Smooth muscle cell (in vitro differentiated cells): ENCODE data around the gene KRT80. TPM values are rescaled to one million over a fixed set of nuclear protein-coding genes. Genes with fewer than 3 reads are reported as not detected.
A peak's percentile ranks its signal among the peaks of the same experiment; 100 is the strongest.

Experiments
- DNase-seq: peaks from one replicate; lab custom pipeline; 2025; ENCODE audit not compliant: unreplicated experiment; lab: John Stamatoyannopoulos, UW
- H2AFZ ChIP-seq: fragments of 200-600 bp; sonication (generic); 2 replicates; pipeline ENCODE4 v1.6.0; 2016; ENCODE audit warnings: antibody characterized with exemption, low read depth, mild to moderate bottlenecking
- H3F3A ChIP-seq: fragments of 200-600 bp; sonication (generic); 2 replicates; pipeline ENCODE4 v1.6.0; 2017; ENCODE audit warnings: antibody characterized with exemption, low read depth
- H3K27ac ChIP-seq: fragments of 200-600 bp; sonication (generic); 2 replicates; pipeline ENCODE4 v1.5.1; 2016; ENCODE audit warnings: low read depth, mild to moderate bottlenecking
- H3K27me3 ChIP-seq: fragments of 200-600 bp; sonication (generic); 2 replicates; pipeline ENCODE4 v1.6.1; 2016; ENCODE audit warnings: low read depth, mild to moderate bottlenecking
- H3K36me3 ChIP-seq: fragments of 200-600 bp; sonication (generic); 2 replicates; pipeline ENCODE4 v1.5.1; 2016; ENCODE audit warnings: low read depth
- H3K4me1 ChIP-seq: fragments of 200-600 bp; sonication (generic); 2 replicates; pipeline ENCODE4 v1.5.1; 2016; ENCODE audit warnings: low read depth
- H3K4me2 ChIP-seq: fragments of 200-600 bp; sonication (generic); 2 replicates; pipeline ENCODE4 v1.6.0; 2016; ENCODE audit warnings: mild to moderate bottlenecking
- H3K4me3 ChIP-seq: fragments of 200-600 bp; sonication (generic); 2 replicates; pipeline ENCODE4 v1.5.1; 2016; ENCODE audit warnings: mild to moderate bottlenecking
- H3K79me2 ChIP-seq: fragments of 200-600 bp; sonication (generic); 2 replicates; pipeline ENCODE4 v1.6.0; 2016; ENCODE audit warnings: low read depth, mild to moderate bottlenecking
- H3K9ac ChIP-seq: fragments of 200-600 bp; sonication (generic); 2 replicates; pipeline ENCODE4 v1.6.0; 2016; ENCODE audit warnings: low read depth
- H3K9me3 ChIP-seq: fragments of 200-600 bp; sonication (generic); replicated peaks from 2 replicates; pipeline ENCODE4 v1.5.1; 2016; ENCODE audit warnings: low read depth
- H4K20me1 ChIP-seq: fragments of 200-600 bp; sonication (generic); 2 replicates; pipeline ENCODE4 v1.6.0; 2016; ENCODE audit warnings: low read depth
- WGBS: methylation state at CpG from one replicate; pipeline ENCODE4 v1.1.7; 2016; ENCODE audit warnings: low lambda C conversion rate; 5-methylcytosine and 5-hydroxymethylcytosine counted together
- polyA plus RNA-seq: library from polyadenylated mRNA; unstranded; fragments of >200 nt; fragmentation: Nextera tagmentation; extraction: Ambion mirVana; gene quantifications from 2 replicates; pipeline ENCODE4 v1.2.1, GENCODE V29; 2016
- total RNA-seq: library from RNA; depleted of rRNA; stranded (reverse); fragments of >200 nt; gene quantifications from 2 replicates; pipeline ENCODE4 v1.2.3, GENCODE V29; 2014
- TF ChIP-seq, protein P1 (sequence below): fragments of 200-600 bp; sonication (generic); IDR thresholded peaks from 2 replicates; pipeline ENCODE4 v1.5.1; 2017; ENCODE audit warnings: borderline replicate concordance, mild to moderate bottlenecking, antibody characterized with exemption; ENCODE audit not compliant: insufficient read depth, poor library complexity, severe bottlenecking

The KRT80 gene
- total and polyA plus RNA-seq, 2 experiments from 2014 or later, result 5.1 to 11.7 TPM

DNA sequence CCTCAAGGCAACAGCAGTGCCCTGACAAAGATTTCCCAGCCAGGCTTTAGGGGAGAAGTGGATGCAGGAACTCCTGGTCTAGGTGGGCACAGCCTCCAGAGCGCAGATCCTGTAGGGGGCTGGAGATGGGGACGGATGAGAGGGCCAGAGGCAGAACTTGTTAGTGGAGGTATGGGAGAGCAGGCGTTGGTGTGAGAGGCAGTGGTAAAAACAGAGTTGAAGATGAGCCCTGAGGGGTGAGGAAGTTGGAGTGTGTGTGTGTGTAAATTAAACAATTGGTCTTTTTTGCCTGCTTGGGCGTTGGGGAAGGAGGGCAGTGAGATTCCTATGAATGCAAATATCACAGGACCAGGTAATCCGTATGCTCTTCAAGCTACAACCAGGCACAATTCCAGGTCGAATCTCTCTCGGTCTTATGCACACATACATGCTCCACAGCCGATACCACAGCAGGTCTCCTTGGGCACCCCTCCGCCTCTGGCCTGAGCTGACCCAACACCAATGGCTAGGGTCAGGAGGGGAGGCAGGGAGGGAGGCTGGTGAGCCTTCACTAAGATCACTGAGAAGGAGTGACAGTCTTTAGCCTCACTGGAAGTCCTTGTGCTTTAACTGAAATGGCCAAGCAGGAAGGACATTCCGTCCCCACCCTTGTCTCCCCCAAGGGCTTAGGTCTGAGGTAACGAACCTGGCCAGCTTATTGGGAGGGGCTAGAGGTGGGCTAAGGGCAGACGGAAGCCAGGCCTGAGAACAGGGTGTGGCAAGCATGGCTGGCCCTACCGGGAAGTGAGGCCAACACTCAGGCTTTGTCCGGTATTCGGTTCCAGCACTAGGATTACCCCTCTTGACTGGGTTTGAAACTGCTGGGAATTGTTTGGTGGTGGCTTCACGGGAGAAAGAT is 39.7 kb upstream of the KRT80 start:
- no peaks in the 10 kb centered on the region for H3K79me2 ChIP-seq
- peaks cover 53% of the 10 kb centered on the region for H3K27me3 ChIP-seq
- no peaks in the 10 kb centered on the region for H3F3A ChIP-seq
- no peak overlapping the region for H3K9ac ChIP-seq
- peak overlapping the region; percentile 62 for H3K27ac ChIP-seq
- no peak overlapping the region for H3K4me3 ChIP-seq
- no peaks in the 10 kb centered on the region for H3K9me3 ChIP-seq
- H2AFZ ChIP-seq, result no peak overlapping the region
- 71% methylated on average over 16 of the region's 16 CpGs for WGBS
- DNase-seq, result no peak
- peaks cover 19% of the 10 kb centered on the region for H4K20me1 ChIP-seq
- TF ChIP-seq, protein P1, sequence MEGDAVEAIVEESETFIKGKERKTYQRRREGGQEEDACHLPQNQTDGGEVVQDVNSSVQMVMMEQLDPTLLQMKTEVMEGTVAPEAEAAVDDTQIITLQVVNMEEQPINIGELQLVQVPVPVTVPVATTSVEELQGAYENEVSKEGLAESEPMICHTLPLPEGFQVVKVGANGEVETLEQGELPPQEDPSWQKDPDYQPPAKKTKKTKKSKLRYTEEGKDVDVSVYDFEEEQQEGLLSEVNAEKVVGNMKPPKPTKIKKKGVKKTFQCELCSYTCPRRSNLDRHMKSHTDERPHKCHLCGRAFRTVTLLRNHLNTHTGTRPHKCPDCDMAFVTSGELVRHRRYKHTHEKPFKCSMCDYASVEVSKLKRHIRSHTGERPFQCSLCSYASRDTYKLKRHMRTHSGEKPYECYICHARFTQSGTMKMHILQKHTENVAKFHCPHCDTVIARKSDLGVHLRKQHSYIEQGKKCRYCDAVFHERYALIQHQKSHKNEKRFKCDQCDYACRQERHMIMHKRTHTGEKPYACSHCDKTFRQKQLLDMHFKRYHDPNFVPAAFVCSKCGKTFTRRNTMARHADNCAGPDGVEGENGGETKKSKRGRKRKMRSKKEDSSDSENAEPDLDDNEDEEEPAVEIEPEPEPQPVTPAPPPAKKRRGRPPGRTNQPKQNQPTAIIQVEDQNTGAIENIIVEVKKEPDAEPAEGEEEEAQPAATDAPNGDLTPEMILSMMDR, result no peak
- H3K36me3 ChIP-seq, result no peaks in the 10 kb centered on the region
- peaks cover 14% of the 10 kb centered on the region for H3K4me1 ChIP-seq
- H3K4me2 ChIP-seq, result peak overlapping the region; percentile 49

DNA sequence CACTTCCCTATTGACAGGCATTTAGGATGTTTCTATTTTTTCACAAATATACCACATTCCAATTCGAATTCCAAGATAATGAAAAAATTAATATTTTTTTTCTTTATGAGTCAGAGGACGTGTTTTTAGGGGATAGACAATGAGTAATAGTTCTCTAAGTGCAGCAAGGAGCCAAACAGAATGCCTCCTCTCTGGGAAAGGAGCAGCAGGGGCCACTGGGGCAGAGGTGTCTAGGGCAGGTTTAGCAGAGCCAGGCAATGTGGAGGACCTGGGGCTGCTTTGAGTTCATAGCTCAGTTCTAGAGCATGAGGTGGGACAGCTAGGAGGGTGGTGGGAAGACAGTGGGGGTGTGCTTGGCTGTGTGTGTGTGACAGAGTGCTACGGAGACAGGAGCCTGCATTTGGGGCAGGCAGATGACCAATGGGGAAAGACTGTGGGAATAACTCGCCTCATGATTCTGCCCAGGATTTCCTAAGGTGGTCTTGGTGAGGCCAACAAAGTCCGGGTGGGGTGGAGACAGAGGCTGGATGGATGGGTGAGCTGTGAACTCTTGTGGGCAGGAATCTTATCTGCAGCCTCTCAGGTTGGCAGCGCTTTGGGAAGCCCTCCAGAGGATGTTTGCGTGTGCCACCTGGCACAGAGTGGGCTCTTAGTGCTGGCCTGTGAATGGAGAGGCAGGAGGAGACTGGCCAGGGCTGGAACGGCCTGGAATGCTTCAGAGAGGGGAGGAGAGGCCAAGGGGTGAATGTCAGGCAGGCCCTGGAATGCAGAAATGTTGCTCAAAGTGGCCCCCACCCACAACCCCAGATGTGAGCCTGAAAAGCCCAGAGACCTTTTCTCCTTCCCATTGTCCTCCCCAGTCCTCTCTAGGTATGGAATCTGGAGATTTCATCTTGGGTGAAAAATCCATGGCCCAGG is 38.8 kb upstream of the KRT80 start:
- Histone ChIP-seq H3K4me3 (no peak overlapping the region), H3F3A (no peaks in the 10 kb centered on the region), H4K20me1 (peaks cover 14% of the 10 kb centered on the region), H3K9ac (no peak overlapping the region), H3K79me2 (no peaks in the 10 kb centered on the region), H3K36me3 (no peaks in the 10 kb centered on the region), H2AFZ (no peak overlapping the region), H3K27me3 (peaks cover 50% of the 10 kb centered on the region), H3K27ac (peak overlapping the region; percentile 62), H3K9me3 (no peaks in the 10 kb centered on the region), H3K4me2 (peak overlapping the region; percentile 49), H3K4me1 (peaks cover 14% of the 10 kb centered on the region)
- TF ChIP-seq, protein P1, result no peak
- no peak for DNase-seq
- 58% methylated on average over 8 of the region's 8 CpGs for WGBS

GRCh38 chr12:52229836-52230343 is 38.1 kb upstream of the KRT80 start:
- Histone ChIP-seq H3K36me3 (no peaks in the 10 kb centered on the region), H4K20me1 (peaks cover 6% of the 10 kb centered on the region), H2AFZ (no peak overlapping the region), H3K4me3 (no peak overlapping the region), H3K9me3 (no peaks in the 10 kb centered on the region), H3K27ac (peak overlapping the region; percentile 62), H3K79me2 (no peaks in the 10 kb centered on the region), H3K4me2 (peak overlapping the region; percentile 49), H3K9ac (no peak overlapping the region), H3K27me3 (peaks cover 42% of the 10 kb centered on the region), H3K4me1 (peaks cover 14% of the 10 kb centered on the region), H3F3A (no peaks in the 10 kb centered on the region)
- 94% methylated on average over 2 of the region's 2 CpGs for WGBS
- no peak for DNase-seq
- TF ChIP-seq, protein P1, result no peak
